Right cardiac atrium (tissue), 5 donors: Measurements from ENCODE around the gene CFAP210. TPM values are rescaled to one million over a fixed set of nuclear protein-coding genes. Genes with fewer than 3 reads are reported as not detected.

Experiments
- ATAC-seq, 2 donors: fragments of 200-7000 bp; cut with Tn5 transposase; one replicate each; pipeline versions ENCODE4 v1.8.0 to v1.9.1; 2020; ENCODE audit warnings: moderate library complexity in 2 of 2, mild to moderate bottlenecking in 1 of 2
- DNase-seq, 3 donors: peaks; one replicate each; pipeline ENCODE4 v3.0.0-alpha.2; 2020
- H3K27ac ChIP-seq: one replicate; pipeline ENCODE4 v1.5.1; 2013; ENCODE audit warnings: mild to moderate bottlenecking, low read length, control low read depth, moderate library complexity
- H3K27me3 ChIP-seq: one replicate; pipeline ENCODE4 v1.6.1; 2013; ENCODE audit not compliant: control insufficient read depth, insufficient read depth
- H3K4me1 ChIP-seq: one replicate; pipeline ENCODE4 v1.6.1; 2013; ENCODE audit warnings: low read length; ENCODE audit not compliant: control insufficient read depth, insufficient read depth
- H3K4me3 ChIP-seq: one replicate; pipeline ENCODE4 v1.5.1; 2013; ENCODE audit warnings: low read length, control low read depth
- H3K9me3 ChIP-seq: one replicate; pipeline ENCODE4 v1.6.1; 2013; ENCODE audit warnings: low read length; ENCODE audit not compliant: control insufficient read depth
- WGBS: extraction: QIAGEN DNeasy Blood & Tissue Kit; methylation state at CpG from one replicate; pipeline ENCODE4 v1.1.7; 2013; 5-methylcytosine and 5-hydroxymethylcytosine counted together
- intact Hi-C, 4 donors: fragments of 100-400 bp; cut with DNase I; formaldehyde crosslinking; loops; one replicate each; pipeline versions ENCODE4 v1.11.0 to v1.14.0; 2022 to 2023
- polyA plus RNA-seq: library from polyadenylated mRNA; stranded (reverse); fragments of 200-250 nt; gene quantifications from one replicate; pipeline ENCODE4 v1.2.3, GENCODE V29; 2013
- total RNA-seq, 4 donors: library from RNA; stranded (reverse); fragmentation: NEBNext Ultra II Directional; extraction: Animal tissue kit (Norgen Biotek cat#: 25700); gene quantifications; one replicate each; pipeline ENCODE4 v1.2.1, GENCODE V29; 2021
- donor health status: healthy with polysubstance abuse.
- donor health status: DM: no; HTN: yes; CAD: no.
- donor health status: DM: no; HTN: no; CAD: no.
- donor health status: DM: no; HTN: yes; CAD: no; lungs with severe emphysema.
- donor health status: DM: yes; HTN: yes; CAD: no.

The CFAP210 gene
- total and polyA plus RNA-seq, 5 donors, result 0.14 TPM; not detected in 4

DNA sequence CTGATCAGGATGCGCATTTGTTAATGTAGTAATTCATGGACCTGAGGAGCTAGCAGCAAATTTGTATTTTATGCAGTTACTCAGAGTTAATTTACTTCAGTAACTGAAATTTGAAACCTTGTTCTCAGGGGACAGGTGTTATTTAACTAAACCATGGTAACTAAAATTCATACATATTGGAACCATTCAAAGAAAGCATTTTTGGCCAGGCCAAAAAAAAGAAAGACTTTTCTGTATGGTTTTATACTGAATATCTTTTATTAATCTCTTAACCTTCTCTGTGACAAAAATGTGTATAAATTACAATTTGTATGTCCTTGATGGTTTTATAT, 35.0 kb upstream of the CFAP210 start:
- no peaks in the 10 kb centered on the region for H3K4me1 ChIP-seq
- DNase-seq, result no peak
- ATAC-seq, result no peak
- H3K27ac ChIP-seq, result no peak overlapping the region
- no peak overlapping the region for H3K4me3 ChIP-seq
- no peaks in the 10 kb centered on the region for H3K9me3 ChIP-seq
- intact Hi-C loops, result no loop called here
- 99% methylated on average over 1 of the region's 1 CpG for WGBS
- no peaks in the 10 kb centered on the region for H3K27me3 ChIP-seq

DNA sequence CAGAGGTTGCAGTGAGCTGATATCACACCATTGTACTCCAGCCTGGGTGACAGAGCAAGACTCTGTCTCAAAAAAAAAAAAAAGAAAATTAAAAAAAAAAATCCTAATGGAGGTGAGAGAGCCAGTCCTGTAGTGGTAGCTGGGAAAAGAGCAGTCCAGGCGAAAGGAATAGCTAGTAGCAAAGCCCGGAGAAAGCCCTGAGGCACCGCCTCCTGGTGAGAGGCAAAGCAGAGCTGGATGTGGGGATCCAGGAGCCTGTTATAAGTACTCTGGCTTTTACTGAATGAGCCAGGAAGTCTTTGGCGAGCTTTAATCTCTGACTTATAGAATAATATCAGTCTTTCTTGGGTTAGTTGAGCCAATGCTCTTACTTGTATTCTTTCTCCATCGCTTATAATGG, 32.9 kb upstream of the CFAP210 start:
- Histone ChIP-seq H3K4me3 (no peak overlapping the region), H3K9me3 (no peaks in the 10 kb centered on the region), H3K4me1 (no peaks in the 10 kb centered on the region), H3K27me3 (no peaks in the 10 kb centered on the region), H3K27ac (no peak overlapping the region)
- no peak for DNase-seq
- intact Hi-C loops, result no loop called here
- ATAC-seq, result no peak
- whole genome bisulfite sequencing, result 85% methylated on average over 5 of the region's 5 CpGs

DNA sequence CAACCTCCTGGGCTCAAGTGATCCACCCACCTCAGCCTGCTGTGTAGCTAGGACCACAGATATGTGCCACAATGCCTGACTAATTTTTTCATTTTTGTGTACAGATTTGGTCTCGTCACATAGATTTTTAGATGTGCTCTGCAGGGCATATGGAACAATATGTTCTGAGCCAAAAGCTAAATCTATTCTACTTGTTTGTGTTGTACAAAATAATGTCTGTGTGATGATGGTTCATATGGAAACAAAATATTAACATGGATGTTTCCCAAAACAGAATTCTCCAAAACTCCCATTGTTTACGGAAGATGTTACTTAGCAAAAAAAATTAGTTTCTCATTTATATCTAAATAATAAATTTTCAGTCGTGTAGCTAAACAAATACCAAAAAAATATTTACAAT, 26.8 kb upstream of the CFAP210 start:
- WGBS, result 63% methylated on average over 3 of the region's 3 CpGs
- H3K9me3 ChIP-seq, result no peaks in the 10 kb centered on the region
- intact Hi-C loops, result no loop called here
- H3K4me1 ChIP-seq, result peaks cover 9% of the 10 kb centered on the region
- ATAC-seq (no peak), DNase-seq (no peak)
- no peak overlapping the region for H3K4me3 ChIP-seq
- no peak overlapping the region for H3K27ac ChIP-seq
- H3K27me3 ChIP-seq, result no peaks in the 10 kb centered on the region

DNA sequence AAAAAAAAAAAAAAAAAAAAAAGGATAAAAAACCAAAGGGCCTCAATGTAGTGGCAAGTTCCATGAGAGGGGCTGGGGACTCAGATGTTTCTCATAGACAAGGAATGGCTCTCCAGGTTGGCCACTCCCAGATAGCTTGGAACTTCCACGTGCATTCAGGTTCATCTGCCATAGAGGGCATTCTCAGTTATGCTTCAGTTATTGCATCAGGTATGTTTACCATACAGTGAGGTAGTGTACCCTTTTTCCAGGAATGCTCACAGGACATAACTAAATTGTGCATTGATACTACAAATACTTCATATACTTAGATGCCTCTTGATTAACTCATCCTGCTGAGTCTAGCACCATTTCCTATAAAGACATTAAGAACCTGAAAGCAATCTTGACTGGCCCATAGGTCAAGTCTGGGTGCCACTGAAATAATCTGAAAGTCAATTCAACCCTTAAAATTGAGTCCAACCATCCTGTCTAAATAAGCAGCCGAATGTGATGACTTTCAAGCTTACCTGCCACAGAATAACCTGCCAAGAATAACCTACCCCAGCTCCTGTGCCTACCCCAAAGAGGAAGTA, 24.8 kb upstream of the CFAP210 start:
- Histone ChIP-seq H3K27ac (no peak overlapping the region), H3K27me3 (no peaks in the 10 kb centered on the region), H3K4me3 (no peak overlapping the region), H3K4me1 (peaks cover 16% of the 10 kb centered on the region), H3K9me3 (no peaks in the 10 kb centered on the region)
- ATAC-seq, result no peak
- intact Hi-C loops, result no loop called here
- 87% methylated on average over 2 of the region's 2 CpGs for WGBS
- no peak for DNase-seq

DNA sequence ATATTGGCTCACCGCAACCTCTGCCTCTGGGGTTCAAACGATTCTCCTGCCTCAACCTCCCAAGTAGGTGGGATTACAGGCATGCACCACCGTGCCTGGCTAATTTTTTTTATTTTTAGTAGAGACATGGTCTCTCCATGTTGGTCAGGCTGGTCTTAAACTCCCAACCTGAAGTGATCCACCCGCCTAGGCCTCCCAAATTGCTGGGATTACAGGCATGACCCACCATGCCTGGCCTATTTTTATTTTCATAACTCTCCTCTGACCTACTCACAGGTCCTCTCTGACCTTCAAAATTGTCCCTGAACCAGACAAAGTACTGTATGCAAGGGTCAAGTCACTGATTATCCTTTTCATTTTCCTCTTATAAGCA, 23.5 kb upstream of the CFAP210 start:
- H3K9me3 ChIP-seq, result no peaks in the 10 kb centered on the region
- peaks cover 16% of the 10 kb centered on the region for H3K4me1 ChIP-seq
- intact Hi-C loops, result no loop called here
- H3K27me3 ChIP-seq, result no peaks in the 10 kb centered on the region
- WGBS, result 82% methylated on average over 4 of the region's 4 CpGs
- H3K4me3 ChIP-seq, result no peak overlapping the region
- no peak overlapping the region for H3K27ac ChIP-seq
- DNase-seq (no peak), ATAC-seq (no peak)

DNA sequence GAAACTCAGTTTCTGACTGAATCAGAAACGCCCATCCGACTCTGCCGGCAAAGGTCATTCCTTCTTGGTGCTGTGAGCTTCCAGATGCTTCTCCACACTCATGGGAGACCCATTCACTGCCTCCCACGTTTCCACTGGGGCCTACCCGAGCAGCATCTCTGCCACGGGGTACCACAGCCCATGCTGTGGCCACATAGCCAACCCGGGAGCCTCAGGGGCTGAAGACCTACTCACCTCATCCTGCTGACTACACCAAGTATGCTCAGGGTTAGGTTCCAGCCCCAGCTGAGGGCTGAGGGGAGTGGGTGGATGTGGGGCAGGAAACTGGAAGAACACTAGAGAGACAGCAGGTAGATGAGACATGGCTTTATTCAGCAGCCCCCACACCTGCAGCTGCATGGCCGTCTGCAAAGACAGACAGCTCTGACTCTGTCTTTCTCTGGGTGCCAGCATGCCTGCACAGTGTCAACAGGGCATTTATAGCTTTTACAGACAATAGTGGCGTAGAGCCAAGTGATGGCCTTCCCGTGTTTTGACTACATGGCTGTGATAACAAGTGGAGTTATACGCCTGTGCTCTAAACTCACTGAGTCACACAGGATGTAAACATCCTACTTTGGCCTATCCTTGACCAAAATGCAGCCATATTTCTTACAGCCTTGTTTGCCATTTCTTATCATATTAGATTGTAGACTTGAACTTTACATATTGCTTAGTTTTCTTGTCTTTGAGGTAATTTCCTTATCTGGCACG, 22.9 kb upstream of the CFAP210 start:
- H3K27ac ChIP-seq, result no peak overlapping the region
- H3K4me3 ChIP-seq, result no peak overlapping the region
- WGBS, result 63% methylated on average over 12 of the region's 12 CpGs
- no peaks in the 10 kb centered on the region for H3K9me3 ChIP-seq
- peaks cover 16% of the 10 kb centered on the region for H3K4me1 ChIP-seq
- no peaks in the 10 kb centered on the region for H3K27me3 ChIP-seq
- intact Hi-C loops, result no loop called here
- ATAC-seq (peak in 1 of 2 donors; percentile 35), DNase-seq (no peak)

DNA sequence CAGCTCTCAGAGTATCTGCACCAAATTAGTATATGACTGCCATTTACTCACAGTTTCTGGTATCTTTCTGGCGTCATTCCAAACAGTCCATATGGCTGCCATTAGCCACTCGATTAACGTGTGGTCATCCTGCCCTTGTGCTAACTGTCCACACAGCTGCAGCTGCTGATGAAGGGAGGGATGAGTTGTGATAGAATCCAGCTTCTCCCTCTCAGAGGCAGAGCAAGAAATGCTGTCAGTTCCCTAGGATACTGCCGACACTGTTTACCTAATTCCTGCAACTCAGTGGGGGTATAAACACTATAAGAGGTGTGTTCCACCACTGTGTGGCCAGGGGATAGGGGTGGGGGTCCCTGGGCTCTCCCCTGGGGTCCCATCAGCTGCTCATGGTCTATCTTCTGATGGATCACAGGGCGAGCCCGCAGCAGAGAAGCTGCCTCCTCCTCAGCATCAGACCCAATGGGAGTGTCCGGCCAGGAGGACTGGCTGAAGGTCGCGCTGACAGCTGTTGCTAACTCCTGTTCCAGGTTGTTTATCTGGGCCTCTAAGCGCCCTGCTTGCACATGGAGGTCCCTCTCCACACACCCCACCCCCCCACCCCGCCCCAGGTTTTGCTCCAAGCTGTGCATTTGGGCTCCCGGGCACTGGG, 22.2 kb upstream of the CFAP210 start:
- H3K4me3 ChIP-seq, result no peak overlapping the region
- DNase-seq, result peak in 1 of 3 donors; percentile 53
- no peak overlapping the region for H3K27ac ChIP-seq
- no peaks in the 10 kb centered on the region for H3K27me3 ChIP-seq
- ATAC-seq, result peak; percentile 25 to 45
- H3K9me3 ChIP-seq, result no peaks in the 10 kb centered on the region
- intact Hi-C loops, result no loop called here
- H3K4me1 ChIP-seq, result peaks cover 16% of the 10 kb centered on the region
- WGBS, result 34% methylated on average over 12 of the region's 12 CpGs

DNA sequence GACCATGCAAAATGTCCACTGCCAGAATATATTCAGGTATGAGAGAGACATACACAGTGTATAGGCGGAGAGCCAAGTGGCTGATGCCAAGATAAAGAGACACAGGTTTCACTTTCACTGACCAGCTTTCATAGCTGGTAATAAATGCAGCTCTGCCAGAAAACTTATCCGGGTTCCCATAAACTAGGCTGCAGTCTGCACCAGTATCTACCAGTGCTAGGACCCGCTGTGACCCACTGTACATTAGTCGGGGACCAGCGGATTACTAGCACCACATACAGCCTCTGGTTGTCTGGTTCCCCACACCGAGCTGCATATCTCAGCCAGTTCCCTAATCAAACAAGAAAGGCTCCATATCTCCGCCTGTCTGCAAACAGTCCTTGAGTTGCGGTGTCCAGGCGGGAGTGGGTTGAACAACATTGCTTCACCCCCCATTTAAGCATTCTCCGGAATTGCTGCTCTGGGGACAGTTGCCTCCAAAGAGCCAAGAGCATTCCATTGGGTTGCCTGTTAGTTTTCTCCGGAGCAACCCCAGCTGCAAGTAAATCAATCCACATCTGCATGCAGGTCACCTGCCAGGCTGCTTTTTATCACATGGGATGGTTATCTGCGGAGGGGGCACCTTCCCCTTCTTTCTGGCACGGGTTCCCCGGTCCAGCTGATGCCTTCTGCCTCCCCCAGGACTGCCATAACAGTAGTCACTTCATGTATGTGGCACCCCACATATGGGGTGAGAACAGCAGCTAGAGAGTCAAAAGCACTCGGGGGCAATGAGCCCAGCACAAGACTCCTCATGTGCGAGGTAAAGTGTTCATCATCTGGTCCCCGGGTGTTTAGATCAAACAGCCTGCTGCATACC, 21.4 kb upstream of the CFAP210 start:
- Histone ChIP-seq H3K27me3 (no peaks in the 10 kb centered on the region), H3K4me1 (peaks cover 16% of the 10 kb centered on the region), H3K4me3 (no peak overlapping the region), H3K9me3 (no peaks in the 10 kb centered on the region), H3K27ac (no peak overlapping the region)
- WGBS, result 31% methylated on average over 17 of the region's 17 CpGs
- ATAC-seq, result peak; percentile 12 to 32
- DNase-seq, result no peak
- intact Hi-C loops, result no loop called here

DNA sequence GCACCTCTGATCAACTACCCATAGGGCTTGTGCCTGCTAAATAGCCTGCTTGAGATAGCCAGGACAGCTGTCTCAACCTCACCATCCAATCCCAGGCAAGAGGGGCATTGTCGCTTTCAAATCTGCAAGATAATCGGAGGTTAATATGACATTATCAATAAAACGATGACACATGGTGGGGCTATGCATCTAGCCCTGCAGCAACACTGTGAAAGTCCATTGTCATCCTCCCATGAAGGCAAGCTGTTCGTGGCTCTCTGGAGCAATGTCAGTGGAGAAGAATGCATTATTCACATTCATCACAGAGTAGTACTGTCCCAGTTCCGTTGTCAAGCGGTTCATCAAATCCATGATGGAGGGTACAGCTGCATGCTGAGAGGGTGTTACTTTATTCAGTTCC, 20.5 kb upstream of the CFAP210 start:
- Histone ChIP-seq H3K9me3 (no peaks in the 10 kb centered on the region), H3K4me1 (peaks cover 16% of the 10 kb centered on the region), H3K4me3 (no peak overlapping the region), H3K27me3 (no peaks in the 10 kb centered on the region), H3K27ac (no peak overlapping the region)
- intact Hi-C loops, result no loop called here
- no peak for ATAC-seq
- 87% methylated on average over 6 of the region's 6 CpGs for WGBS
- no peak for DNase-seq

DNA sequence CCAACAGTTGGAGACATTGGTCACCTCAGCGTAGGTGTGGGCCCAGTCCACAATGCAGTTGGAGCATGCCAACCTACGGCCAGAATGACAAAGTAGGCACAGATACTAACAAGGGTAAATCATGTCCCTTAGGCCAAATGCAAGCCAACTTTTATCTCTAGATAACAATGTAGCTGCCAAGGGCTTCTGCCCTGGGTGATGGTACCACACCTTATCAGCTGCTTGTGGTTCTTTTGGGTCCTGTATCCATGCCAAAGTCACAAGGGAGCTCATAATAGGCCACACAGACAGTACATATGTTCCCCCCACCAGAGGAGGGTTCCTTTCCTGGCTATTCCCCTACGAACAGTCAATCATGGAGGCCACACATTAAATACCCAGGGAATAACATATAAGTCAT, 19.1 kb upstream of the CFAP210 start:
- 73% methylated on average over 3 of the region's 3 CpGs for WGBS
- DNase-seq (no peak), ATAC-seq (peak in 1 of 2 donors; percentile 34)
- H3K4me1 ChIP-seq, result peaks cover 16% of the 10 kb centered on the region
- H3K27me3 ChIP-seq, result no peaks in the 10 kb centered on the region
- H3K27ac ChIP-seq, result no peak overlapping the region
- intact Hi-C loops, result no loop called here
- H3K9me3 ChIP-seq, result no peaks in the 10 kb centered on the region
- H3K4me3 ChIP-seq, result no peak overlapping the region

DNA sequence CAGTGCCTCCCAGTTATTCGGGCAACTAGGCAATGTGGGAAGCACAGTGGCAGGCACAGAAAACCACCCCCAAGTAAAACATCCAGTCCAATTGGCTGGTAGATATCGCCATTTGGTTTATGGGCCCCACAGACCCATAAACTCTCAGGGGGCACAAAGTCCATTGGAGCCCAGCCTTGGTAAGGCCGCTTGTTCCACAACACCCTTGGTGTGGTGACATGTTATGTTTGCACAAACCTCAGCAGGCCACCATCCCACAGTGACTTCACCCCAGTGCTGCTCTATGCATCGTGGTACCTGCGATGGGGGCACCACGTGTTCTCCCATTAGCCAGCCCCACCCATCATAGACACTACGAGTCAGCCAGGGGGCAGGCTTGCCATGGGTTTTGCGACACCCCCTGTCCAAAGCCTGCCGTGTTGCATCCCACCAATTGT, 18.6 kb upstream of the CFAP210 start:
- no peak for ATAC-seq
- no peak overlapping the region for H3K4me3 ChIP-seq
- no peak for DNase-seq
- no peaks in the 10 kb centered on the region for H3K9me3 ChIP-seq
- 98% methylated on average over 9 of the region's 9 CpGs for WGBS
- H3K4me1 ChIP-seq, result peaks cover 16% of the 10 kb centered on the region
- H3K27me3 ChIP-seq, result no peaks in the 10 kb centered on the region
- intact Hi-C loops, result no loop called here
- H3K27ac ChIP-seq, result no peak overlapping the region
